ENCODE data around the gene SATL1.

Gene SATL1

DNA sequence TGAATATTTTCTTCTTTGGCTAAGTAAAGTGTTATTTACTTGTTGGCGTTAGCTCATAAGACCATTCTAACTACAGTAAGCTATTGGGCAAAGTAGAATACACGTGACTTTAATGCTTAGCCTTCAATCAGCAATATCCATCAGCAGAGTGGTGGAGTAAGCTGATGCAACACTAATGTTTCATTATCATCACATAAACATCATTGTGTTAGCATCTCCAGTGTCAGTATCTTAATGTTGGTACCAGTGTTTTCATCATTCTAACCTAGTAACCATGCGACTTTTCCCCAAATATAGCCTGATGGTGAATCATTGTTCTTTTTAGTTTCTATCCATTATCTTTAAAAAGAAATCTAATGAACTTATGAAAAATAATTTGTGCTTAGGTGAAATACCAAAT is 191.4 kb downstream of the SATL1 start:
- no peaks in the 10 kb centered on the region for H3K4me1 ChIP-seq
- no peaks in the 10 kb centered on the region for H3K9me3 ChIP-seq
- no peaks in the 10 kb centered on the region for H3K36me3 ChIP-seq
- TF ChIP-seq, protein P1, sequence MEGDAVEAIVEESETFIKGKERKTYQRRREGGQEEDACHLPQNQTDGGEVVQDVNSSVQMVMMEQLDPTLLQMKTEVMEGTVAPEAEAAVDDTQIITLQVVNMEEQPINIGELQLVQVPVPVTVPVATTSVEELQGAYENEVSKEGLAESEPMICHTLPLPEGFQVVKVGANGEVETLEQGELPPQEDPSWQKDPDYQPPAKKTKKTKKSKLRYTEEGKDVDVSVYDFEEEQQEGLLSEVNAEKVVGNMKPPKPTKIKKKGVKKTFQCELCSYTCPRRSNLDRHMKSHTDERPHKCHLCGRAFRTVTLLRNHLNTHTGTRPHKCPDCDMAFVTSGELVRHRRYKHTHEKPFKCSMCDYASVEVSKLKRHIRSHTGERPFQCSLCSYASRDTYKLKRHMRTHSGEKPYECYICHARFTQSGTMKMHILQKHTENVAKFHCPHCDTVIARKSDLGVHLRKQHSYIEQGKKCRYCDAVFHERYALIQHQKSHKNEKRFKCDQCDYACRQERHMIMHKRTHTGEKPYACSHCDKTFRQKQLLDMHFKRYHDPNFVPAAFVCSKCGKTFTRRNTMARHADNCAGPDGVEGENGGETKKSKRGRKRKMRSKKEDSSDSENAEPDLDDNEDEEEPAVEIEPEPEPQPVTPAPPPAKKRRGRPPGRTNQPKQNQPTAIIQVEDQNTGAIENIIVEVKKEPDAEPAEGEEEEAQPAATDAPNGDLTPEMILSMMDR (IDR thresholded peaks at IDR 0.05; ENCODE audit: low read depth, low read length) = no peak
- DNase-seq = no peak
- H3K4me3 ChIP-seq (ENCODE audit: low read depth, low read length) = no peak overlapping the region
- H3K27me3 ChIP-seq = no peaks in the 10 kb centered on the region

DNA sequence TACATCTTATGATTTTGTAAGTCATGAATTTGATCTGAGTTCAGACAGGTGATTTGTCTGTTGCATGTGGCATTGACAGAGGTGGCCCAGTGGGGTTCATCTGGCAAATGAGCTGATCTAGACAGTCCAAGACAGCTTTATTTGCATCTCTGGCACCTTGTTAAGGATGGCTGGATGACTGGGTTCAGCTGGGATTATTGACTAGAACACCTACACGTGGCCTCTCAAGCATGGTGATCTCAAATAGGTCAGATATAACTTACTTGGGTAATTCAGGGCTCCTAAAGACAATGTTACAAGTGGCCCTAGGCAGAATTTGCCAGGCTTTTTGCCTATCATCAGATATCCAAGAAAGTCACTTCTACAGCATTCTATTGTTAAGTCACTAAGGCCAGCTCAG is 192.0 kb downstream of the SATL1 start:
- Histone ChIP-seq H3K36me3 (no peaks in the 10 kb centered on the region), H3K4me1 (no peaks in the 10 kb centered on the region), H3K27me3 (no peaks in the 10 kb centered on the region), H3K9me3 (no peaks in the 10 kb centered on the region), H3K4me3 (ENCODE audit: low read depth, low read length) (no peak overlapping the region)
- DNase-seq = no peak
- TF ChIP-seq, protein P1 (IDR thresholded peaks at IDR 0.05; ENCODE audit: low read depth, low read length) = no peak
